NCI-H2227 treated with DMSO at 0.1 percent for 48 hours (cell line): ENCODE data around the gene RAB26.
"Not testable (repeated sequence)": the region's sequence is repeated elsewhere in the genome, so short reads cannot be mapped to it uniquely, and the experiment has no call there.

Experiments used
- DNase-seq: peaks from one replicate; lab custom pipeline; 2025; lab: John Stamatoyannopoulos, UW

The RAB26 gene

GRCh38 chr16:2196162-2196980 lies 47.9 kb downstream of the RAB26 start, which contains the start of gene CASKIN1:
CASKIN1 (minus strand) TSS chr16:2196605; CDS start chr16:2196432, 173 bp downstream.
- no peak for DNase-seq

GRCh38 chr16:2196981-2197511 lies 48.6 kb downstream of the RAB26 start:
- DNase-seq: no peak

- no peak for DNase-seq
Observed at GRCh38 chr16:2197765-2198164, 49.3 kb downstream of the RAB26 start.

- DNase-seq: no peak
Observed at GRCh38 chr16:2198283-2198682, 49.9 kb downstream of the RAB26 start.

GRCh38 chr16:2199095-2199494 lies 50.7 kb downstream of the RAB26 start:
- DNase-seq: no peak

- DNase-seq: no peak
Observed at GRCh38 chr16:2199621-2200139, 51.3 kb downstream of the RAB26 start.

GRCh38 chr16:2200313-2200712 lies 51.9 kb downstream of the RAB26 start:
- DNase-seq: no peak

GRCh38 chr16:2203119-2203688 lies 54.8 kb downstream of the RAB26 start:
- not testable (repeated sequence) for DNase-seq
